Astrocyte (in vitro differentiated cells and primary cell): Measurements from ENCODE around the gene HTR3B. TPM values are rescaled to one million over a fixed set of nuclear protein-coding genes. Genes with fewer than 3 reads are reported as not detected.
"Not testable (repeated sequence)": the region's sequence is repeated elsewhere in the genome, so short reads cannot be mapped to it uniquely, and the experiment has no call there.

Experiments used
- DNase-seq: peaks from one replicate; pipeline ENCODE4 v3.0.0-alpha.2; 2010; ENCODE audit warnings: low read depth
- FAIRE-seq: peaks from 2 replicates; lab custom pipeline; 2011; peaks lifted over from hg19 to GRCh38; lab: Jason Lieb, UNC
- H2AFZ ChIP-seq: 2 replicates; pipeline ENCODE4 v1.6.0; 2012; ENCODE audit warnings: low read depth, low read length, inconsistent platforms
- H3K27ac ChIP-seq: 2 replicates; pipeline ENCODE4 v1.5.1; 2011; ENCODE audit warnings: low read depth, low read length, inconsistent platforms
- H3K27me3 ChIP-seq: 2 replicates; pipeline ENCODE4 v1.6.0; 2011; ENCODE audit warnings: low read length, inconsistent platforms; ENCODE audit not compliant: insufficient read depth
- H3K36me3 ChIP-seq: 2 replicates; pipeline ENCODE4 v1.5.1; 2011; ENCODE audit warnings: low read length, inconsistent platforms; ENCODE audit not compliant: insufficient read depth
- H3K4me1 ChIP-seq: 2 replicates; pipeline ENCODE4 v1.5.1; 2011; ENCODE audit warnings: low read length, inconsistent platforms; ENCODE audit not compliant: insufficient read depth
- H3K4me2 ChIP-seq: 2 replicates; pipeline ENCODE4 v1.6.0; 2012; ENCODE audit warnings: low read length, inconsistent platforms
- H3K4me3 ChIP-seq: 2 replicates; pipeline ENCODE4 v1.5.1; 2011; ENCODE audit warnings: low read depth, mild to moderate bottlenecking, low read length, inconsistent platforms; ENCODE audit not compliant: insufficient read depth
- H3K79me2 ChIP-seq: 2 replicates; pipeline ENCODE4 v1.6.0; 2012; ENCODE audit warnings: mild to moderate bottlenecking, low read length, inconsistent platforms; ENCODE audit not compliant: insufficient read depth
- H3K9ac ChIP-seq: 2 replicates; pipeline ENCODE4 v1.6.0; 2012; ENCODE audit warnings: mild to moderate bottlenecking, low read length, inconsistent platforms
- H3K9me3 ChIP-seq: 2 replicates; pipeline ENCODE4 v1.5.1; 2012; ENCODE audit warnings: low read depth, mild to moderate bottlenecking, low read length, inconsistent platforms; ENCODE audit not compliant: insufficient read depth
- H4K20me1 ChIP-seq: 2 replicates; pipeline ENCODE4 v1.6.0; 2012; ENCODE audit warnings: low read length, inconsistent platforms; ENCODE audit not compliant: insufficient read depth
- H3K27ac Mint-ChIP-seq: one replicate; pipeline ENCODE4 v1.8.0; 2021; ENCODE audit warnings: mild to moderate bottlenecking, mixed read lengths; ENCODE audit not compliant: unreplicated experiment
- H3K27me3 Mint-ChIP-seq: one replicate; pipeline ENCODE4 v1.8.0; 2021; ENCODE audit warnings: low read depth, mixed read lengths; ENCODE audit not compliant: unreplicated experiment
- H3K36me3 Mint-ChIP-seq: one replicate; pipeline ENCODE4 v1.8.0; 2021; ENCODE audit warnings: low read depth, mixed read lengths; ENCODE audit not compliant: unreplicated experiment
- H3K4me1 Mint-ChIP-seq: one replicate; pipeline ENCODE4 v1.8.0; 2021; ENCODE audit warnings: low read depth, mixed read lengths; ENCODE audit not compliant: unreplicated experiment
- H3K4me3 Mint-ChIP-seq: one replicate; pipeline ENCODE4 v1.8.0; 2021; ENCODE audit warnings: mild to moderate bottlenecking, moderate library complexity, mixed read lengths; ENCODE audit not compliant: unreplicated experiment
- H3K9me3 Mint-ChIP-seq: one replicate; pipeline ENCODE4 v1.8.0; 2021; ENCODE audit warnings: mild to moderate bottlenecking, mixed read lengths; ENCODE audit not compliant: unreplicated experiment
- EZH2 ChIP-seq: IDR thresholded peaks from 2 replicates; pipeline ENCODE4 v1.6.1; 2012; ENCODE audit warnings: mild to moderate bottlenecking, low read length, inconsistent platforms; ENCODE audit not compliant: insufficient read depth
- total RNA-seq: library from RNA; stranded (reverse); gene quantifications from 2 replicates; pipeline ENCODE4 v1.2.1, GENCODE V29; 2021
- TF ChIP-seq, protein P1 (sequence below): IDR thresholded peaks from 2 replicates; pipeline ENCODE4 v1.5.1; 2011; ENCODE audit warnings: low read depth, mild to moderate bottlenecking, inconsistent platforms, low read length, moderate library complexity; ENCODE audit not compliant: insufficient read depth

The HTR3B gene
- total RNA-seq, 1 donor from 2014 or later, result not detected

DNA sequence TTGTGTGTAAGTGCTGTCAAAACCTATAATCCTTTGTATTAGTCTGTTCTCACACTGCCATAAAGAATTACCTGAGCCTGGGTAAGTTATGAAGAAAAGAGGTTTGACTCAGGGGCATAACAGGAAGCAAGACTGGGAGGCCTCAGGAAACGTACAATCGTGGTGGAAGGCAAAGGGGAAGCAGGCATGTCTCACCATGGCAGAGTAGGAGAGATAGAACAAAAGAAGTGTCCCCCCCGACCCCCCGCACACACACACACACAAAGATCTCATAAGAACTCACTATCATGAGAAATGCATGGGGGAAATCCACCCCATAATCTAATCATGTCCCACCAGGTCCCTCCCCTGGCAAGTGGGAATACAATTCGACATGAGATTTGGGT, 26.9 kb upstream of the HTR3B start:
- H3K4me1 Mint-ChIP-seq, result peaks cover 37% of the 10 kb centered on the region
- Histone ChIP-seq H3K27ac (no peak overlapping the region), H4K20me1 (peaks cover 4% of the 10 kb centered on the region), H3K4me3 (no peak overlapping the region), H3K4me2 (no peak overlapping the region), H3K9me3 (no peaks in the 10 kb centered on the region), H3K79me2 (no peaks in the 10 kb centered on the region), H3K27me3 (no peaks in the 10 kb centered on the region), H3K4me1 (peaks cover 7% of the 10 kb centered on the region), H3K9ac (no peak overlapping the region), H2AFZ (no peak overlapping the region), H3K36me3 (no peaks in the 10 kb centered on the region)
- no peaks in the 10 kb centered on the region for H3K36me3 Mint-ChIP-seq
- no peak for DNase-seq
- FAIRE-seq, result no peak
- H3K9me3 Mint-ChIP-seq, result no peaks in the 10 kb centered on the region
- H3K27ac Mint-ChIP-seq, result peak overlapping the region; percentile 23
- no peaks in the 10 kb centered on the region for H3K27me3 Mint-ChIP-seq
- TF ChIP-seq, protein P1, sequence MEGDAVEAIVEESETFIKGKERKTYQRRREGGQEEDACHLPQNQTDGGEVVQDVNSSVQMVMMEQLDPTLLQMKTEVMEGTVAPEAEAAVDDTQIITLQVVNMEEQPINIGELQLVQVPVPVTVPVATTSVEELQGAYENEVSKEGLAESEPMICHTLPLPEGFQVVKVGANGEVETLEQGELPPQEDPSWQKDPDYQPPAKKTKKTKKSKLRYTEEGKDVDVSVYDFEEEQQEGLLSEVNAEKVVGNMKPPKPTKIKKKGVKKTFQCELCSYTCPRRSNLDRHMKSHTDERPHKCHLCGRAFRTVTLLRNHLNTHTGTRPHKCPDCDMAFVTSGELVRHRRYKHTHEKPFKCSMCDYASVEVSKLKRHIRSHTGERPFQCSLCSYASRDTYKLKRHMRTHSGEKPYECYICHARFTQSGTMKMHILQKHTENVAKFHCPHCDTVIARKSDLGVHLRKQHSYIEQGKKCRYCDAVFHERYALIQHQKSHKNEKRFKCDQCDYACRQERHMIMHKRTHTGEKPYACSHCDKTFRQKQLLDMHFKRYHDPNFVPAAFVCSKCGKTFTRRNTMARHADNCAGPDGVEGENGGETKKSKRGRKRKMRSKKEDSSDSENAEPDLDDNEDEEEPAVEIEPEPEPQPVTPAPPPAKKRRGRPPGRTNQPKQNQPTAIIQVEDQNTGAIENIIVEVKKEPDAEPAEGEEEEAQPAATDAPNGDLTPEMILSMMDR, result no peak
- no peak for TF ChIP-seq EZH2
- no peak overlapping the region for H3K4me3 Mint-ChIP-seq

DNA sequence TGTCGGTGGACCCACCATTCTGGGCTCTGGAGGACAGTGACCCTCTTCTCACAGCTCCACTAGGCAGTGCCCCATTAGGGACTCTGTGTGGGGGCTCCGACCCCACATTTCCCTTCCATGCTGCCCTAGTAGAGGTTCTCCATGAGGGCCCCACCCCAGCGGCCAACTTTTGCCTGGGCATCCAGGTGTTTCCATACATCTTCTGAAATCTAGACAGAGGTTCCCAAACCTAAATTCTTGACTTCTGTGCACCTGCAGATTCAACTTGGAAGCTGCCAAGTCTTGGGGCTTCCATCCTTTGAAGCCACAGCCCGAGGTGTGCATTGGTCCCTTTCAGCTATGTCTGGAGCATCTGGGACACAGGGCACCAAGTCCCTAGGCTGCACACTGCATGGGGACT, 25.1 kb upstream of the HTR3B start:
- H3K9ac ChIP-seq, H3K36me3 Mint-ChIP-seq, H3K27ac ChIP-seq, H3K4me1 ChIP-seq, H3K27me3 Mint-ChIP-seq, H3K27me3 ChIP-seq, H3K79me2 ChIP-seq, H2AFZ ChIP-seq, H3K9me3 ChIP-seq, H3K36me3 ChIP-seq, H3K27ac Mint-ChIP-seq, DNase-seq, H3K4me3 ChIP-seq, H3K4me2 ChIP-seq, FAIRE-seq, H3K9me3 Mint-ChIP-seq, H3K4me3 Mint-ChIP-seq, H4K20me1 ChIP-seq: not testable (repeated sequence)
- H3K4me1 Mint-ChIP-seq, result peaks cover 32% of the 10 kb centered on the region

DNA sequence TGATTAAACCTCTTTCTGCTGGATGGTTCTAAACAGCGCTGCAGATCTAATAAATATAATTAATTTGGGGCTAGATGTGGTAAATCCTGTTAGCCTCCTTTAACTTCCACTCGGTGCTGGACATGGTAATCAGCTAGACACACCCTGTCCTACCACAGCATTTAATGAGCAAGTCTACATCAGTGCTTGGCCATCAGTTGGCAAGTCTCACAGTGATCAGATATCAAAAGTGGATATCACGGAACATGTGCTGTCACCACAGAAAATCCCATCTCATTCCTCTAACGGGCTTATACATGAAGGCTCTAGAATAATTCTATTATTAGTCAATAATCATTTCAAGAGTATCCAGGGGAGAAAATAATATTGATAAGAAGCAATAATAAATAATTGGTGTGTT, 23.6 kb upstream of the HTR3B start:
- no peaks in the 10 kb centered on the region for H3K9me3 ChIP-seq
- no peak overlapping the region for H2AFZ ChIP-seq
- FAIRE-seq (no peak), DNase-seq (no peak)
- H3K36me3 ChIP-seq, result no peaks in the 10 kb centered on the region
- H3K79me2 ChIP-seq, result no peaks in the 10 kb centered on the region
- H3K4me3 ChIP-seq, result no peak overlapping the region
- no peak overlapping the region for H3K9ac ChIP-seq
- no peaks in the 10 kb centered on the region for H3K36me3 Mint-ChIP-seq
- H3K27ac ChIP-seq, result no peak overlapping the region
- H3K9me3 Mint-ChIP-seq, result no peaks in the 10 kb centered on the region
- H4K20me1 ChIP-seq, result no peaks in the 10 kb centered on the region
- no peaks in the 10 kb centered on the region for H3K27me3 Mint-ChIP-seq
- no peaks in the 10 kb centered on the region for H3K4me1 ChIP-seq
- no peak overlapping the region for H3K27ac Mint-ChIP-seq
- no peak for TF ChIP-seq EZH2
- TF ChIP-seq, protein P1, result no peak
- no peak overlapping the region for H3K4me3 Mint-ChIP-seq
- no peaks in the 10 kb centered on the region for H3K27me3 ChIP-seq
- H3K4me1 Mint-ChIP-seq, result peaks cover 31% of the 10 kb centered on the region
- H3K4me2 ChIP-seq, result no peak overlapping the region
